Mesendoderm (in vitro differentiated cells): ENCODE measurements around the gene RUNX2.

Source experiments
- DNase-seq: peaks from one replicate; pipeline ENCODE4 v3.0.0; 2013
- H2AK5ac ChIP-seq: 2 replicates; pipeline ENCODE4 v1.6.1; 2013; ENCODE audit warnings: low read length, inconsistent platforms
- H2BK120ac ChIP-seq: 2 replicates; pipeline ENCODE4 v1.6.1; 2013; ENCODE audit warnings: low read depth, mild to moderate bottlenecking, low read length, moderate library complexity, mixed read lengths
- H2BK15ac ChIP-seq: replicated peaks from 2 replicates; pipeline ENCODE4 v1.6.1; 2013; ENCODE audit warnings: low read depth, mild to moderate bottlenecking, moderate library complexity
- H2BK5ac ChIP-seq: 2 replicates; pipeline ENCODE4 v1.6.1; 2013; ENCODE audit warnings: low read length, inconsistent platforms
- H3K18ac ChIP-seq: 2 replicates; pipeline ENCODE4 v1.6.1; 2013; ENCODE audit warnings: mild to moderate bottlenecking, low read length, mixed read lengths
- H3K23ac ChIP-seq: one replicate; pipeline ENCODE4 v1.6.1; 2013; ENCODE audit warnings: low read length
- H3K27ac ChIP-seq: 2 replicates; pipeline ENCODE4 v1.5.1; 2013; ENCODE audit warnings: low read depth, mild to moderate bottlenecking, inconsistent platforms, low read length, moderate library complexity
- H3K27me3 ChIP-seq: 2 replicates; pipeline ENCODE4 v1.6.1; 2013; ENCODE audit warnings: low read length, control low read depth, mild to moderate bottlenecking, inconsistent platforms; ENCODE audit not compliant: insufficient read depth, poor library complexity
- H3K36me3 ChIP-seq: 2 replicates; pipeline ENCODE4 v1.6.1; 2013; ENCODE audit warnings: low read length, inconsistent platforms; ENCODE audit not compliant: control insufficient read depth, insufficient read depth
- H3K4ac ChIP-seq: one replicate; pipeline ENCODE4 v1.6.1; 2013; ENCODE audit warnings: low read depth, mild to moderate bottlenecking, low read length, moderate library complexity
- H3K4me1 ChIP-seq: 2 replicates; pipeline ENCODE4 v1.6.1; 2013; ENCODE audit warnings: low read depth, low read length, inconsistent platforms; ENCODE audit not compliant: control insufficient read depth
- H3K4me2 ChIP-seq: 2 replicates; pipeline ENCODE4 v1.6.1; 2013; ENCODE audit warnings: low read length
- H3K4me3 ChIP-seq: 2 replicates; pipeline ENCODE4 v1.5.1; 2013; ENCODE audit warnings: mild to moderate bottlenecking, low read length
- H3K56ac ChIP-seq: one replicate; pipeline ENCODE4 v1.6.1; 2013; ENCODE audit warnings: low read length
- H3K79me1 ChIP-seq: 2 replicates; pipeline ENCODE4 v1.6.1; 2013; ENCODE audit warnings: low read length, inconsistent platforms
- H3K79me2 ChIP-seq: 2 replicates; pipeline ENCODE4 v1.6.1; 2013; ENCODE audit warnings: mild to moderate bottlenecking, low read length; ENCODE audit not compliant: control insufficient read depth, insufficient read depth
- H3K9ac ChIP-seq: 2 replicates; pipeline ENCODE4 v1.6.1; 2013; ENCODE audit warnings: low read length, inconsistent platforms
- H4K5ac ChIP-seq: one replicate; pipeline ENCODE4 v1.6.1; 2013; ENCODE audit warnings: low read length
- H4K8ac ChIP-seq: one replicate; pipeline ENCODE4 v1.6.1; 2013; ENCODE audit warnings: low read depth, mild to moderate bottlenecking, control low read depth, low read length, moderate library complexity
- WGBS: extraction: QIAGEN DNeasy Blood & Tissue Kit; methylation state at CpG from one replicate; pipeline ENCODE4 v1.1.7; 2013; ENCODE audit warnings: low lambda C conversion rate, missing lambda C conversion rate; ENCODE audit not compliant: insufficient coverage; ENCODE audit errors: extremely low coverage; 5-methylcytosine and 5-hydroxymethylcytosine counted together

Gene RUNX2

DNA sequence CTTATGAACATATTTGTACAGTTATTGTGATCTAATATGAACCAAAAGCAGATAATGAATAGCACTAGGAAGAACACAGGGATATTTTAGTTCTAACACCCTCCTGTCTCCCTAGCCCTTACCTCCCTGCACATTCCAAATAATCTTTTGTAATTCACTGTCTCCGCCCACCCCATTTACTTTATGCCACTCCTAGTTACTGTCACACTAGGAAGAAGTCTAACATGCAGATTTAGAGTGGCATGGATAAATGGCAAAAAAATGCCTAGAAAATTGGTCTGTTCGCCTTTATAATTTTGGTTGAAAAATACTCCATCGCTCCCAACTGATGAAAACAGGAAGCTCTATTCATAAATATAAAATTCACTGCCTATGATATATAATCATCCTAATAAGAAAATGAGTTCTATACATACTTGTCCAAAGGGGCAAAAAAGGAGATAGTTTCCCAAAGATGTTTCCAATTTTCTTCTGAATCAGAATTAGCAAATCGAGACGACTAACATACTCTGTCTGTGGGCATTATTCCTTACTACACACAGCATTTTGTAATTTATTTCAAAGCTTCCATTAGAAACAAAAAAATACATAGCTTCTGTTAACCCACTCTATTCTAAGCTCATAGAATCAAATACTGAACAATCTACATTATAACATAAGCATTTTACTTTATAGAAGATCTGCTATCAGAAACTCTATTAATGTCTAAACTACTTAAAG is 1.3 kb upstream of the RUNX2 start:
- no peak overlapping the region for H3K9ac ChIP-seq
- H3K18ac ChIP-seq, result no peak overlapping the region
- no peaks in the 10 kb centered on the region for H3K79me2 ChIP-seq
- no peak overlapping the region for H3K27ac ChIP-seq
- H3K23ac ChIP-seq, result no peak overlapping the region
- no peaks in the 10 kb centered on the region for H3K36me3 ChIP-seq
- no peak overlapping the region for H3K4ac ChIP-seq
- H2BK15ac ChIP-seq, result no peak overlapping the region
- WGBS, result no CpG with 5 or more reads among the region's 5 CpGs
- no peak overlapping the region for H2BK5ac ChIP-seq
- H3K4me2 ChIP-seq, result no peak overlapping the region
- H3K79me1 ChIP-seq, result no peaks in the 10 kb centered on the region
- H4K5ac ChIP-seq, result no peak overlapping the region
- H3K27me3 ChIP-seq, result no peaks in the 10 kb centered on the region
- no peak overlapping the region for H2BK120ac ChIP-seq
- H3K4me1 ChIP-seq, result peaks cover 4% of the 10 kb centered on the region
- DNase-seq, result peak; percentile 27
- no peak overlapping the region for H4K8ac ChIP-seq
- no peak overlapping the region for H3K4me3 ChIP-seq
- no peak overlapping the region for H2AK5ac ChIP-seq
- H3K56ac ChIP-seq, result no peak overlapping the region

DNA sequence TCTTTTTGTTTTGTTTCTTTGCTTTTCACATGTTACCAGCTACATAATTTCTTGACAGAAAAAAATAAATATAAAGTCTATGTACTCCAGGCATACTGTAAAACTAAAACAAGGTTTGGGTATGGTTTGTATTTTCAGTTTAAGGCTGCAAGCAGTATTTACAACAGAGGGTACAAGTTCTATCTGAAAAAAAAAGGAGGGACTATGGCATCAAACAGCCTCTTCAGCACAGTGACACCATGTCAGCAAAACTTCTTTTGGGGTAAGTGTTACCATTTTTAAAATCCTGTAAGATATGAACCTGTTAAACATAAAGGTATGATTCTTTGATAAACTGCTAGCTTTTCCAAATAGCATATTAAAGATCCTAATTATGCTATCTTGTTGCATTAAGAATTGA is 393 bp downstream of the RUNX2 start:
- DNase-seq, result no peak

DNA sequence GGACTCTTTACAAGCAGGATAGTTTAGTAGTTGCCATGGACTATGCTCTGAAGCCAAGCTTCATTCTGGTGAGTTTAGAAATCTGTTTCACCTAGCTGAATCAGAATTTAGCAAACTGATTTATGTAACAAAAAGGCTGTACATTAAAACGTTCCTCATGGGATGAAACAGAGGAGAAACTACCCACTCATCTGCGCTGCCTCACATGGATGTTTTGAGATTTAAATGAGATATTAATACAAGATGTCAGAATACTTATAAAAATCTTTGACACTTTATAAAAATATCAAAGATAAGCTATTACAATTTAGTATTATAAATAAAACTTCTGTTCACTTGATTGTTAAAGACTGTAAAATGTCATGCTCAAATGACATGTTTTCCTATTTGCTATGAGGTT is 16.8 kb downstream of the RUNX2 start:
- Histone ChIP-seq H2BK120ac (no peak overlapping the region), H3K4me1 (no peaks in the 10 kb centered on the region), H3K36me3 (no peaks in the 10 kb centered on the region), H2AK5ac (no peak overlapping the region), H3K9ac (no peak overlapping the region), H3K4ac (no peak overlapping the region), H4K8ac (no peak overlapping the region), H3K56ac (no peak overlapping the region), H2BK5ac (no peak overlapping the region), H3K4me3 (no peak overlapping the region), H3K27ac (no peak overlapping the region), H2BK15ac (no peak overlapping the region), H3K27me3 (no peaks in the 10 kb centered on the region), H4K5ac (no peak overlapping the region), H3K4me2 (no peak overlapping the region), H3K18ac (no peak overlapping the region), H3K23ac (no peak overlapping the region), H3K79me2 (no peaks in the 10 kb centered on the region), H3K79me1 (no peaks in the 10 kb centered on the region)
- no CpG with 5 or more reads among the region's 2 CpGs for WGBS
- no peak for DNase-seq

More for the DNA sequence above, 393 bp downstream of the RUNX2 start:
- H3K4me2 ChIP-seq, result no peak overlapping the region
- H3K56ac ChIP-seq, result no peak overlapping the region
- no peaks in the 10 kb centered on the region for H3K27me3 ChIP-seq
- no peak overlapping the region for H3K4ac ChIP-seq
- H2BK120ac ChIP-seq, result no peak overlapping the region
- no peak overlapping the region for H2BK5ac ChIP-seq
- no peak overlapping the region for H4K8ac ChIP-seq
- H3K23ac ChIP-seq, result no peak overlapping the region
- H4K5ac ChIP-seq, result no peak overlapping the region
- H3K79me2 ChIP-seq, result no peaks in the 10 kb centered on the region
- no peaks in the 10 kb centered on the region for H3K36me3 ChIP-seq
- no peaks in the 10 kb centered on the region for H3K79me1 ChIP-seq
- H2BK15ac ChIP-seq, result no peak overlapping the region
- no peak overlapping the region for H2AK5ac ChIP-seq
- no peak overlapping the region for H3K9ac ChIP-seq
- H3K18ac ChIP-seq, result no peak overlapping the region
- no peak overlapping the region for H3K27ac ChIP-seq
- peaks cover 4% of the 10 kb centered on the region for H3K4me1 ChIP-seq
- H3K4me3 ChIP-seq, result no peak overlapping the region

DNA sequence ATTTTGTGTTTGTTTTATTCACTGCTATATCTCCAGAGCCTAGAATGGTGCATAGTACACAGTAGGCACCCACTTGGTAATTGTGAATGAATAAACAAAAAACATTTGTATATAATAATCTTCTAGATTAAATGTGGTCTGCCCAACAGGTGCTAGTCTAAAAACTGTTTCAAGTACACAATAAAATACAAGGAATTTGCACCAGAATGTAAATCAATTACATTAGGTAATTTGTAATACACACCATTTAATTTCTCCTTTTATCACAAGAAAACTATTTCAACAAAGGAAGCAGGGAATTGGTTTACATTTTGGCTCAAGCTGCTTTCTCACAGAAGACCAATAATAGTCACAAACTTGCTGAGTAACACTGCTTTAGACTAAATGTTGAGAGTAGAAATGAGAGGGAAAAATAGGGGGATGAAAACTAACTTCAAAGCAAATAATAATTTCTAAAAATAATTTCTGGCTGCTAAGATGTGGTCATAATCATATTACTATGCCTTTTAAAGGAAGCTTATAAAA is 22.1 kb downstream of the RUNX2 start:
- Histone ChIP-seq H3K27me3 (no peaks in the 10 kb centered on the region), H3K4me1 (peaks cover 3% of the 10 kb centered on the region), H4K5ac (no peak overlapping the region), H2BK15ac (no peak overlapping the region), H4K8ac (no peak overlapping the region), H3K56ac (no peak overlapping the region), H2BK5ac (no peak overlapping the region), H3K18ac (no peak overlapping the region), H3K9ac (no peak overlapping the region), H3K79me1 (no peaks in the 10 kb centered on the region), H3K23ac (no peak overlapping the region), H2BK120ac (no peak overlapping the region), H3K4me2 (no peak overlapping the region), H3K4ac (no peak overlapping the region), H3K4me3 (no peak overlapping the region), H2AK5ac (no peak overlapping the region), H3K36me3 (no peaks in the 10 kb centered on the region), H3K79me2 (no peaks in the 10 kb centered on the region), H3K27ac (no peak overlapping the region)
- no peak for DNase-seq

DNA sequence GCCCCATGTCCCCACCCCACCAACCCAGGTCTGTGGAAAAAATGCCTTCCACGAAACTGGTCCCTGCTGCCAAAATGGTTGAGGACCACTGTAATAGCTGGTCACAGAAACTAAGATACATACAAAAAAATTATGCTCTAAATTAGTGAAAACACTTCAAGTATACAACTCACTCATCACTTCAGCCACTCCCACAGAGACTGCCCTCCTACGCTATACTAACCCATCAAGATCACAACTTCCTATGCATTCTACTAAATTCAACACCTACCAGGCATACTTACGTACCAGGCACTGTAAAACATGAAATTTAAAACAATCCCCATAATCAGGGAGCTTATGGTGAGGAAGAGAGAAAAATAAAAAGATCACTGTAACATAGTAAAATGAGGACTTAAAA is 22.9 kb downstream of the RUNX2 start:
- H3K4me2 ChIP-seq, result no peak overlapping the region
- H4K5ac ChIP-seq, result no peak overlapping the region
- H3K4me1 ChIP-seq, result peaks cover 3% of the 10 kb centered on the region
- H3K18ac ChIP-seq, result no peak overlapping the region
- H3K9ac ChIP-seq, result no peak overlapping the region
- H2BK120ac ChIP-seq, result no peak overlapping the region
- no peak overlapping the region for H3K56ac ChIP-seq
- H3K4ac ChIP-seq, result no peak overlapping the region
- H3K36me3 ChIP-seq, result no peaks in the 10 kb centered on the region
- no peaks in the 10 kb centered on the region for H3K27me3 ChIP-seq
- no peak overlapping the region for H3K23ac ChIP-seq
- no peak overlapping the region for H3K4me3 ChIP-seq
- WGBS, result no CpG with 5 or more reads among the region's 3 CpGs
- H3K79me1 ChIP-seq, result no peaks in the 10 kb centered on the region
- no peak overlapping the region for H2BK15ac ChIP-seq
- no peak overlapping the region for H3K27ac ChIP-seq
- H2AK5ac ChIP-seq, result no peak overlapping the region
- no peak for DNase-seq
- no peak overlapping the region for H4K8ac ChIP-seq
- no peak overlapping the region for H2BK5ac ChIP-seq
- H3K79me2 ChIP-seq, result no peaks in the 10 kb centered on the region

DNA sequence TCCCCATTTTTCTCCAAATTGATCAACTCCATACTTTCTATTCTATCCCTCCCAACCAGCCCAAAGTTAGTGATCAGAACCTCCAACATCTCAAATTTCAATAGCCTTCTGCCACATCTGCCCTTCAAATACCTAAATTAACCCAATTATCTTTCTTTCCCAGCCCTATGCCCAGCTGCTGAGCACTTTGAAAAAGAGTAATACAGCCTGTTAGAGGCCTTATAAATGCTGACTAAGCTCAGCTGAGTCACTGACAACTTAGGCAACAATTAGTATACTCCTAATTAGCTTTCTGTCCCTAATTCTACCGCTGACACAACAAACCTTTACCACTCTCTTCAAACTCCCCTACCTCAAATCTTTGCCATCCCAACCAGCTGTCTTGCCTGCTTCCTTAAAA is 23.5 kb downstream of the RUNX2 start:
- no peak for DNase-seq
- Histone ChIP-seq H3K4me1 (peaks cover 3% of the 10 kb centered on the region), H3K27me3 (no peaks in the 10 kb centered on the region), H3K79me1 (no peaks in the 10 kb centered on the region), H3K79me2 (no peaks in the 10 kb centered on the region), H3K56ac (no peak overlapping the region), H2AK5ac (no peak overlapping the region), H3K27ac (no peak overlapping the region), H2BK120ac (no peak overlapping the region), H3K4ac (no peak overlapping the region), H3K4me2 (no peak overlapping the region), H3K23ac (no peak overlapping the region), H3K18ac (no peak overlapping the region), H4K5ac (no peak overlapping the region), H3K36me3 (no peaks in the 10 kb centered on the region), H3K4me3 (no peak overlapping the region), H2BK15ac (no peak overlapping the region), H4K8ac (no peak overlapping the region), H3K9ac (no peak overlapping the region), H2BK5ac (no peak overlapping the region)
- 100% methylated on average over 1 of the region's 1 CpG for WGBS
